ENCODE results near the gene TGDS.
"Not testable (repeated sequence)": the region's sequence is repeated elsewhere in the genome, so short reads cannot be mapped to it uniquely, and the experiment has no call there.

Gene TGDS

GRCh38 chr13:94556041-94556440, 39.9 kb downstream of the TGDS start:
- in situ Hi-C loops (cut with MboI; ENCODE audit: low sequenced_read_pairs) = no loop called here

GRCh38 chr13:94553766-94554165, 42.2 kb downstream of the TGDS start:
- in situ Hi-C loops (cut with MboI; ENCODE audit: low sequenced_read_pairs) = no loop called here

GRCh38 chr13:94552095-94552494, 43.9 kb downstream of the TGDS start:
- in situ Hi-C loops (cut with MboI; ENCODE audit: low sequenced_read_pairs) = no loop called here

- in situ Hi-C loops (cut with MboI; ENCODE audit: low sequenced_read_pairs) = no loop called here
Measured at GRCh38 chr13:94550062-94550738, 45.8 kb downstream of the TGDS start.

- in situ Hi-C loops (cut with MboI; ENCODE audit: low sequenced_read_pairs) = no loop called here
Measured at GRCh38 chr13:94549232-94550061, 46.5 kb downstream of the TGDS start.

GRCh38 chr13:94548821-94549231, 47.1 kb downstream of the TGDS start:
- in situ Hi-C loops (cut with MboI; ENCODE audit: low sequenced_read_pairs) = no loop called here

GRCh38 chr13:94548382-94548781, 47.6 kb downstream of the TGDS start:
- in situ Hi-C loops (cut with MboI; ENCODE audit: low sequenced_read_pairs) = no loop called here

- in situ Hi-C loops (cut with MboI; ENCODE audit: low sequenced_read_pairs) = no loop called here
Measured at GRCh38 chr13:94546061-94546839, 49.7 kb downstream of the TGDS start.

GRCh38 chr13:94544922-94545321, 51.0 kb downstream of the TGDS start:
- in situ Hi-C loops (cut with MboI; ENCODE audit: low sequenced_read_pairs) = no loop called here

- in situ Hi-C loops (cut with MboI; ENCODE audit: low sequenced_read_pairs) = no loop called here
Measured at GRCh38 chr13:94542917-94543316, 53.0 kb downstream of the TGDS start.

- in situ Hi-C loops (cut with MboI; ENCODE audit: low sequenced_read_pairs) = no loop called here
Measured at GRCh38 chr13:94537740-94538630, 58.0 kb downstream of the TGDS start.

GRCh38 chr13:94535775-94536174, 60.2 kb downstream of the TGDS start:
- in situ Hi-C loops (cut with MboI; ENCODE audit: low sequenced_read_pairs) = no loop called here

- in situ Hi-C loops (cut with MboI; ENCODE audit: low sequenced_read_pairs) = no loop called here
Measured at GRCh38 chr13:94535231-94535630, 60.7 kb downstream of the TGDS start.

GRCh38 chr13:94534166-94534565, 61.8 kb downstream of the TGDS start:
- in situ Hi-C loops (cut with MboI; ENCODE audit: low sequenced_read_pairs) = no loop called here

- in situ Hi-C loops (cut with MboI; ENCODE audit: low sequenced_read_pairs) = not testable (repeated sequence)
Measured at GRCh38 chr13:94532278-94532677, 63.7 kb downstream of the TGDS start.

- in situ Hi-C loops (cut with MboI; ENCODE audit: low sequenced_read_pairs) = not testable (repeated sequence)
Measured at GRCh38 chr13:94526956-94527355, 69.0 kb downstream of the TGDS start.

- in situ Hi-C loops (cut with MboI; ENCODE audit: low sequenced_read_pairs) = no loop called here
Measured at GRCh38 chr13:94525781-94526180, 70.2 kb downstream of the TGDS start.

- in situ Hi-C loops (cut with MboI; ENCODE audit: low sequenced_read_pairs) = no loop called here
Measured at GRCh38 chr13:94524407-94524806, 71.5 kb downstream of the TGDS start.

Measured in HL-60/S4 (cell line).